HepG2 (cell line): Measurements from ENCODE around the gene UBAC2. TPM values are rescaled to one million over a fixed set of nuclear protein-coding genes. Genes with fewer than 3 reads are reported as not detected.

ENCODE experiments used
- ATAC-seq: fragments of 200-7000 bp; cut with Tn5 transposase; 3 replicates; pipeline ENCODE4 v1.9.1; 2020; ENCODE audit warnings: mild to moderate bottlenecking, moderate library complexity
- BruUV-seq: library from RNA; stranded (reverse); fragments of 400-500 nt; replicated peaks from 2 replicates; lab custom pipeline; 2021; lab: Mats Ljungman, UMichigan
- CTCF ChIA-PET: fragments of 300-600 bp; formaldehyde crosslinking; extraction: SDS; loops from one replicate; lab custom pipeline; 2021; ENCODE audit warnings: low total read pairs, inconsistent platforms, low intra/inter-chr PET ratio; lab: Yijun Ruan, JAX
- POLR2A ChIA-PET: fragments of 350-600 bp; sonication (Branson Sonifier 250); formaldehyde crosslinking; loops from one replicate; lab custom pipeline; 2020; ENCODE audit warnings: antibody characterized with exemption, inconsistent platforms; lab: Yijun Ruan, JAX
- DNase-seq: peaks from one replicate; pipeline ENCODE4 v3.0.0-alpha.2; 2015; ENCODE audit warnings: low spot score
- FAIRE-seq: peaks from 3 replicates; lab custom pipeline; 2011; peaks lifted over from hg19 to GRCh38; lab: Jason Lieb, UNC
- H2AFZ ChIP-seq: one replicate; pipeline ENCODE4 v1.6.1; 2011; ENCODE audit warnings: low read length, inconsistent platforms
- H3K27ac ChIP-seq: fragments of 300-600 bp; 3 replicates; pipeline ENCODE4 v1.8.0; 2011; ENCODE audit warnings: mixed run types, mild to moderate bottlenecking, mixed read lengths, low read length, inconsistent platforms; ENCODE audit not compliant: insufficient read depth; ENCODE audit errors: extremely low read length
- H3K27me3 ChIP-seq, 2 experiments: fragments of 200-600 bp in 1 of 2; 2 replicates in 1 of 2; 3 replicates in 1 of 2; pipeline versions ENCODE4 v1.6.0 to v1.8.0; 2011; ENCODE audit warnings: low read length in 2 of 2, mild to moderate bottlenecking in 2 of 2, moderate library complexity in 2 of 2, inconsistent platforms in 1 of 2; ENCODE audit not compliant: insufficient read depth in 2 of 2, control insufficient read depth in 1 of 2
- H3K36me3 ChIP-seq, 2 experiments: fragments of 200-600 bp in 1 of 2; replicated peaks in 1 of 2; 2 replicates in 1 of 2; 3 replicates in 1 of 2; pipeline versions ENCODE4 v1.5.1 to v1.8.0; 2011; ENCODE audit warnings: low read length in 2 of 2, inconsistent platforms in 1 of 2; ENCODE audit not compliant: insufficient read depth in 2 of 2, control insufficient read depth in 1 of 2
- H3K4me1 ChIP-seq: 2 replicates; pipeline ENCODE4 v1.5.1; 2012; ENCODE audit warnings: low read length, inconsistent platforms; ENCODE audit not compliant: insufficient read depth
- H3K4me2 ChIP-seq: 2 replicates; pipeline ENCODE4 v1.6.0; 2011; ENCODE audit warnings: low read depth, low read length, inconsistent platforms
- H3K4me3 ChIP-seq, 3 experiments: fragments of 200-600 bp in 1 of 3; sonication (generic), shearing (Covaris generic) in 1 of 3; replicated peaks in 1 of 3; 2 replicates each; pipeline ENCODE4 v1.5.1; 2011 to 2016; ENCODE audit warnings: low read length in 3 of 3, inconsistent platforms in 2 of 3, low read depth in 2 of 3, mild to moderate bottlenecking in 2 of 3, control low read depth in 1 of 3, mixed read lengths in 1 of 3; ENCODE audit not compliant: insufficient read depth in 1 of 3
- H3K79me2 ChIP-seq: one replicate; pipeline ENCODE4 v1.6.1; 2011; ENCODE audit warnings: low read length, inconsistent platforms; ENCODE audit not compliant: insufficient read depth
- H3K9ac ChIP-seq: 2 replicates; pipeline ENCODE4 v1.6.0; 2011; ENCODE audit warnings: mild to moderate bottlenecking, low read depth, low read length, inconsistent platforms; ENCODE audit not compliant: insufficient read depth
- H3K9me3 ChIP-seq: 2 replicates; pipeline ENCODE4 v1.5.1; 2012; ENCODE audit warnings: mild to moderate bottlenecking, low read length
- H4K20me1 ChIP-seq: 2 replicates; pipeline ENCODE4 v1.6.0; 2011; ENCODE audit warnings: inconsistent platforms, mild to moderate bottlenecking, low read length, moderate library complexity; ENCODE audit not compliant: insufficient read depth
- ASH2L ChIP-seq: fragments of 300-600, 200-600 bp; sonication (generic); IDR thresholded peaks from 2 replicates; pipeline ENCODE4 v1.7.0; 2017; ENCODE audit warnings: low read depth, mild to moderate bottlenecking, moderate library complexity, mixed read lengths, low read length; ENCODE audit not compliant: insufficient read length
- CERS6 ChIP-seq: sonication (generic); formaldehyde crosslinking; IDR thresholded peaks from 2 replicates; pipeline ENCODE4 v1.5.0; 2020; ENCODE audit warnings: missing genetic modification reagents
- CREBL2 ChIP-seq: sonication (generic); formaldehyde crosslinking; IDR thresholded peaks from 2 replicates; pipeline ENCODE4 v1.8.1; 2023; ENCODE audit warnings: missing genetic modification reagents, mild to moderate bottlenecking, borderline replicate concordance
- CREM ChIP-seq, 2 experiments: sonication (generic) in 1 of 2; formaldehyde crosslinking in 1 of 2; IDR thresholded peaks; 2 replicates each; pipeline versions ENCODE4 v1.4.0 to v1.6.1; 2016 to 2020; ENCODE audit warnings: antibody characterized with exemption in 1 of 2, mild to moderate bottlenecking in 1 of 2, missing genetic modification reagents in 1 of 2
- HNRNPK ChIP-seq: fragments of 200-400 bp; formaldehyde crosslinking; IDR thresholded peaks from 2 replicates; pipeline ENCODE4 v1.6.1; 2018; ENCODE audit warnings: low read length, low read depth, moderate library complexity, mild to moderate bottlenecking; ENCODE audit not compliant: poor library complexity, severe bottlenecking
- MAZ ChIP-seq, 2 experiments: sonication (generic) in 1 of 2; formaldehyde crosslinking in 1 of 2; IDR thresholded peaks; 2 replicates each; pipeline versions ENCODE4 v1.5.0 to v1.6.1; 2012 to 2020; ENCODE audit warnings: low read depth in 2 of 2, mild to moderate bottlenecking in 2 of 2, borderline replicate concordance in 1 of 2, improper control_type of control experiment in 1 of 2, low read length in 1 of 2, missing genetic modification reagents in 1 of 2, moderate library complexity in 1 of 2
- MBD4 ChIP-seq: IDR thresholded peaks from 2 replicates; pipeline ENCODE4 v1.6.1; 2012; ENCODE audit warnings: low read length, inconsistent platforms, borderline replicate concordance
- MLX ChIP-seq: IDR thresholded peaks from 2 replicates; pipeline ENCODE4 v1.6.1; 2016
- MTA3 ChIP-seq: sonication (generic); formaldehyde crosslinking; IDR thresholded peaks from 2 replicates; pipeline ENCODE4 v1.4.0; 2020; ENCODE audit warnings: missing genetic modification reagents
- RELA ChIP-seq: sonication (generic); formaldehyde crosslinking; IDR thresholded peaks from 2 replicates; pipeline ENCODE4 v1.4.0; 2020; ENCODE audit warnings: missing genetic modification reagents
- ZNF33A ChIP-seq: sonication (generic); formaldehyde crosslinking; IDR thresholded peaks from 2 replicates; pipeline ENCODE4 v1.5.1; 2020; ENCODE audit warnings: missing genetic modification reagents, mild to moderate bottlenecking, moderate library complexity, borderline replicate concordance
- ZNF564 ChIP-seq: sonication (generic); formaldehyde crosslinking; IDR thresholded peaks from 2 replicates; pipeline ENCODE4 v1.8.1; 2023; ENCODE audit warnings: mild to moderate bottlenecking, missing genetic modification reagents
- ZNF678 ChIP-seq: sonication (generic); formaldehyde crosslinking; IDR thresholded peaks from 2 replicates; pipeline ENCODE4 v1.4.0; 2020; ENCODE audit warnings: mild to moderate bottlenecking, missing genetic modification reagents
- WGBS: methylation state at CpG from one replicate; pipeline ENCODE4 v1.1.6; 2017; ENCODE audit warnings: low lambda C conversion rate; 5-methylcytosine and 5-hydroxymethylcytosine counted together
- in situ Hi-C: cut with HindIII; loops from 2 replicates; pipeline ENCODE4 v1.10.0; 2017; ENCODE audit warnings: low pct_unique_long_range_greater_than_20kb; ENCODE audit not compliant: extremely low pct_ligation_motif_present
- intact Hi-C: fragments of 100-400 bp; cut with micrococcal nuclease; formaldehyde crosslinking; loops from one replicate; pipeline ENCODE4 v1.10.0; 2022; ENCODE audit not compliant: unreplicated experiment
- polyA plus RNA-seq, 8 experiments: library from polyadenylated mRNA; depleted of rRNA in 3 of 8; stranded (reverse) in 7 of 8; unstranded in 1 of 8; fragments of >200 nt; fragmentation: Illumina TruSeq in 4 of 8; extraction: Trizol in 4 of 8; gene quantifications; 2 replicates each; pipeline versions ENCODE4 v1.2.1 to v1.2.3, GENCODE V29; 2011 to 2016; ENCODE audit warnings: low read depth in 4 of 8, missing spikeins in 1 of 8, mixed read lengths in 1 of 8; ENCODE audit not compliant: insufficient read depth in 1 of 8
- total RNA-seq, 5 experiments: library from RNA; depleted of rRNA; stranded (reverse); fragments of >200 nt; fragmentation: Illumina TruSeq; extraction: Trizol; gene quantifications; 2 replicates each; pipeline ENCODE4 v1.2.3, GENCODE V29; 2016; ENCODE audit warnings: low read depth in 1 of 5

Gene UBAC2
- total and polyA plus RNA-seq, 2 of the 13 experiments (the other 11 are each of a cell fraction or from before 2014, with no cell fraction given) = 61.3 to 80.8 TPM

GRCh38 chr13:99407906-99408702 lies 207.4 kb downstream of the UBAC2 start:
- H3K4me1 ChIP-seq = peaks cover 13% of the 10 kb centered on the region
- H3K9me3 ChIP-seq = no peaks in the 10 kb centered on the region
- no peak for ATAC-seq
- intact Hi-C loops = no loop called here
- peaks cover 3 to 22% of the 10 kb centered on the region in 2 experiments; a peak in 4 of 5 replicates for H3K27me3 ChIP-seq
- H2AFZ ChIP-seq = no peak overlapping the region
- BruUV-seq = no TSS peak
- no peaks in the 10 kb centered on the region for H3K79me2 ChIP-seq
- H3K4me3 ChIP-seq = no peak overlapping the region
- no peak for FAIRE-seq
- H3K27ac ChIP-seq = no peak overlapping the region
- DNase-seq = no peak
- H3K4me2 ChIP-seq = no peak overlapping the region
- no peaks in the 10 kb centered on the region for H3K36me3 ChIP-seq
- in situ Hi-C loops = no loop called here
- ChIA-PET POLR2A (no interaction called here), CTCF (no interaction called here)
- H3K9ac ChIP-seq = no peak overlapping the region
- WGBS = 53% methylated on average over 4 of the region's 33 CpGs
- TF ChIP-seq CREM (IDR thresholded peaks at IDR 0.05) = no peak
- no peak for TF ChIP-seq CREM (CRISPR knock-in tag; IDR thresholded peaks at IDR 0.05)
- TF ChIP-seq ZNF564 (CRISPR knock-in tag) = no peak
- no peak for TF ChIP-seq HNRNPK
- TF ChIP-seq CREBL2 (CRISPR knock-in tag) = no peak
- TF ChIP-seq MAZ (IDR thresholded peaks at IDR 0.05; ENCODE audit: borderline replicate concordance, low read depth, low read length) = no peak
- TF ChIP-seq MAZ (CRISPR knock-in tag; IDR thresholded peaks at IDR 0.05; ENCODE audit: low read depth) = no peak
- TF ChIP-seq MTA3 (CRISPR knock-in tag) = no peak
- TF ChIP-seq ZNF33A (CRISPR knock-in tag) = no peak
- no peak for TF ChIP-seq ZNF678 (CRISPR knock-in tag)
- TF ChIP-seq RELA = no peak
- no peak for TF ChIP-seq MBD4
- no peak for TF ChIP-seq ASH2L
- TF ChIP-seq MLX (CRISPR knock-in tag) = no peak
- TF ChIP-seq CERS6 (CRISPR knock-in tag) = no peak
- H4K20me1 ChIP-seq = no peaks in the 10 kb centered on the region
